Panc1 (cell line): ENCODE measurements around the gene ZNF420.

Experiments
- CTCF ChIP-seq: fragments of 450-650 bp; IDR thresholded peaks from 2 replicates; pipeline ENCODE4 v1.5.1; 2017; ENCODE audit warnings: mild to moderate bottlenecking
- POLR2AphosphoS5 ChIP-seq: IDR thresholded peaks from 2 replicates; pipeline ENCODE4 v1.6.1; 2012; ENCODE audit warnings: mild to moderate bottlenecking, low read depth, low read length, moderate library complexity

GRCh38 chr19:37045140-37045539, 33.1 kb upstream of the ZNF420 start:
- TF ChIP-seq CTCF (no peak), POLR2AphosphoS5 (no peak)
